Measurements from ENCODE around the gene RAN. TPM values are rescaled to one million over a fixed set of nuclear protein-coding genes. Genes with fewer than 3 reads are reported as not detected.

Gene RAN
- total RNA-seq, 1 donor from 2014 or later: 614 TPM

DNA sequence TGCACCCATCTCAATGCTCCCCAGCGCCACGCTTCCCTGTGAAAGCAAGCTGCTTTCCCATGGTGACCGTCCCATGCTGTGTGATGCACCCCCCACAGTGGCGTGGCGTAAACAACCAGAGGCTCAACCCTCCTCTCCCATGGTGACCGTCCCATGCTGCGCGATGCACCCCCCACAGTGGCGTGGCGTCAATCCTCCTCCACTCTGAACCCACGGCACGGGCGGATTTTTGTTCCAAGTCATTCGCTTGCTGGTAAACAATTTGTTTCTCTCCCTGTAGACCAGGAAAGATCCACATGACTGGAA is 41.7 kb upstream of the RAN start:
- DNase-seq (ENCODE audit: low read depth): no peak
- TF ChIP-seq, protein P1, sequence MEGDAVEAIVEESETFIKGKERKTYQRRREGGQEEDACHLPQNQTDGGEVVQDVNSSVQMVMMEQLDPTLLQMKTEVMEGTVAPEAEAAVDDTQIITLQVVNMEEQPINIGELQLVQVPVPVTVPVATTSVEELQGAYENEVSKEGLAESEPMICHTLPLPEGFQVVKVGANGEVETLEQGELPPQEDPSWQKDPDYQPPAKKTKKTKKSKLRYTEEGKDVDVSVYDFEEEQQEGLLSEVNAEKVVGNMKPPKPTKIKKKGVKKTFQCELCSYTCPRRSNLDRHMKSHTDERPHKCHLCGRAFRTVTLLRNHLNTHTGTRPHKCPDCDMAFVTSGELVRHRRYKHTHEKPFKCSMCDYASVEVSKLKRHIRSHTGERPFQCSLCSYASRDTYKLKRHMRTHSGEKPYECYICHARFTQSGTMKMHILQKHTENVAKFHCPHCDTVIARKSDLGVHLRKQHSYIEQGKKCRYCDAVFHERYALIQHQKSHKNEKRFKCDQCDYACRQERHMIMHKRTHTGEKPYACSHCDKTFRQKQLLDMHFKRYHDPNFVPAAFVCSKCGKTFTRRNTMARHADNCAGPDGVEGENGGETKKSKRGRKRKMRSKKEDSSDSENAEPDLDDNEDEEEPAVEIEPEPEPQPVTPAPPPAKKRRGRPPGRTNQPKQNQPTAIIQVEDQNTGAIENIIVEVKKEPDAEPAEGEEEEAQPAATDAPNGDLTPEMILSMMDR (conservative IDR thresholded peaks at IDR 0.05; ENCODE audit: low read depth, low read length): no peak
- no peak overlapping the region for H3K4me3 ChIP-seq (ENCODE audit: low read depth, low read length)

- H3K4me3 ChIP-seq (ENCODE audit: low read depth, low read length): no peak overlapping the region
- no peak for DNase-seq (ENCODE audit: low read depth)
- TF ChIP-seq, protein P1 (conservative IDR thresholded peaks at IDR 0.05; ENCODE audit: low read depth, low read length): no peak
Observed at GRCh38 chr12:130831246-130831645, 40.6 kb upstream of the RAN start.

- H3K4me3 ChIP-seq (ENCODE audit: low read depth, low read length): no peak overlapping the region
- TF ChIP-seq, protein P1 (conservative IDR thresholded peaks at IDR 0.05; ENCODE audit: low read depth, low read length): no peak
- DNase-seq (ENCODE audit: low read depth): no peak
Observed at GRCh38 chr12:130831876-130832405, 39.9 kb upstream of the RAN start.

- TF ChIP-seq, protein P1 (conservative IDR thresholded peaks at IDR 0.05; ENCODE audit: low read depth, low read length): no peak
- no peak for DNase-seq (ENCODE audit: low read depth)
- H3K4me3 ChIP-seq (ENCODE audit: low read depth, low read length): no peak overlapping the region
Observed at GRCh38 chr12:130832561-130833209, 39.2 kb upstream of the RAN start.

GRCh38 chr12:130835011-130835410 is 36.9 kb upstream of the RAN start:
- DNase-seq (ENCODE audit: low read depth): no peak
- TF ChIP-seq, protein P1 (conservative IDR thresholded peaks at IDR 0.05; ENCODE audit: low read depth, low read length): no peak

GRCh38 chr12:130835436-130835835 is 36.4 kb upstream of the RAN start:
- no peak for DNase-seq (ENCODE audit: low read depth)
- H3K4me3 ChIP-seq (ENCODE audit: low read depth, low read length): no peak overlapping the region
- TF ChIP-seq, protein P1 (conservative IDR thresholded peaks at IDR 0.05; ENCODE audit: low read depth, low read length): no peak

More at GRCh38 chr12:130835011-130835410, 36.9 kb upstream of the RAN start:
- no peak overlapping the region for H3K4me3 ChIP-seq (ENCODE audit: low read depth, low read length)

Data from epithelial cell of proximal tubule (primary cell).